WTC11 (cell line): ENCODE results near the gene ZDHHC14. TPM values are rescaled to one million over a fixed set of nuclear protein-coding genes. Genes with fewer than 3 reads are reported as not detected.

Experiments used
- ATAC-seq: fragments of 200-7000 bp; cut with Tn5 transposase; 2 replicates; pipeline ENCODE4 v1.10.0; 2021; ENCODE audit warnings: mild to moderate bottlenecking, moderate library complexity
- CTCF ChIA-PET: fragments of 300-600 bp; sonication (Branson Sonifier 250); formaldehyde crosslinking; loops from one replicate; lab custom pipeline; 2021; ENCODE audit warnings: antibody characterized with exemption; lab: Charles Lee
- POLR2A ChIA-PET: fragments of 350-600 bp; sonication (Branson Sonifier 250); formaldehyde crosslinking; loops from one replicate; lab custom pipeline; 2021; ENCODE audit warnings: antibody characterized with exemption; lab: Charles Lee
- DNase-seq: peaks from one replicate; pipeline ENCODE4 v3.0.0; 2021; ENCODE audit warnings: low spot score
- H3K27ac Mint-ChIP-seq: 2 replicates; pipeline ENCODE4 v1.8.0; 2021; ENCODE audit warnings: mixed read lengths
- H3K27me3 Mint-ChIP-seq: 2 replicates; pipeline ENCODE4 v1.8.0; 2021; ENCODE audit warnings: low read depth, mild to moderate bottlenecking, moderate library complexity, mixed read lengths
- H3K36me3 Mint-ChIP-seq: 2 replicates; pipeline ENCODE4 v1.8.0; 2021; ENCODE audit warnings: mixed read lengths
- H3K4me1 Mint-ChIP-seq: 2 replicates; pipeline ENCODE4 v1.8.0; 2022; ENCODE audit warnings: mixed read lengths
- H3K4me3 Mint-ChIP-seq: 2 replicates; pipeline ENCODE4 v1.8.0; 2021; ENCODE audit warnings: mild to moderate bottlenecking, moderate library complexity, mixed read lengths
- H3K9me3 Mint-ChIP-seq: 2 replicates; pipeline ENCODE4 v1.8.0; 2021; ENCODE audit warnings: mixed read lengths
- AFF4 ChIP-seq: sonication (generic); formaldehyde crosslinking; IDR thresholded peaks from 2 replicates; pipeline ENCODE4 v1.8.1; 2023; ENCODE audit warnings: mild to moderate bottlenecking, missing genetic modification reagents, borderline replicate concordance
- ATF1 ChIP-seq: sonication (generic); formaldehyde crosslinking; IDR thresholded peaks from 2 replicates; pipeline ENCODE4 v1.8.1; 2023; ENCODE audit warnings: mild to moderate bottlenecking, moderate library complexity, missing genetic modification reagents
- CREB1 ChIP-seq: sonication (generic); formaldehyde crosslinking; IDR thresholded peaks from 2 replicates; pipeline ENCODE4 v1.8.0; 2023; ENCODE audit warnings: mild to moderate bottlenecking, missing genetic modification reagents
- CREM ChIP-seq: sonication (generic); formaldehyde crosslinking; IDR thresholded peaks from 2 replicates; pipeline ENCODE4 v1.8.1; 2022; ENCODE audit warnings: mild to moderate bottlenecking, missing genetic modification reagents, moderate library complexity
- ETV6 ChIP-seq: sonication (generic); formaldehyde crosslinking; IDR thresholded peaks from 2 replicates; pipeline ENCODE4 v1.8.1; 2022; ENCODE audit warnings: mild to moderate bottlenecking, missing genetic modification reagents
- GABPB1 ChIP-seq: sonication (generic); formaldehyde crosslinking; IDR thresholded peaks from 2 replicates; pipeline ENCODE4 v1.8.1; 2023; ENCODE audit warnings: mild to moderate bottlenecking, missing genetic modification reagents
- GRHL2 ChIP-seq: fragments of 250-450 bp; sonication (Bioruptor Pico); IDR thresholded peaks from 2 replicates; pipeline ENCODE4 v1.8.0; 2022; ENCODE audit warnings: mild to moderate bottlenecking, moderate library complexity; ENCODE audit not compliant: insufficient replicate concordance, severe bottlenecking
- JUN ChIP-seq: sonication (generic); formaldehyde crosslinking; IDR thresholded peaks from 2 replicates; pipeline ENCODE4 v1.8.0; 2023; ENCODE audit warnings: mild to moderate bottlenecking, missing genetic modification reagents
- KAT7 ChIP-seq: sonication (generic); formaldehyde crosslinking; IDR thresholded peaks from 2 replicates; pipeline ENCODE4 v1.8.1; 2023; ENCODE audit warnings: missing genetic modification reagents, mild to moderate bottlenecking, borderline replicate concordance
- MXD4 ChIP-seq: fragments of 250-450 bp; sonication (Bioruptor Pico); IDR thresholded peaks from 2 replicates; pipeline ENCODE4 v1.8.0; 2021; ENCODE audit warnings: mild to moderate bottlenecking, moderate library complexity, borderline replicate concordance
- NR2C2 ChIP-seq: sonication (generic); formaldehyde crosslinking; IDR thresholded peaks from 2 replicates; pipeline ENCODE4 v1.8.0; 2022; ENCODE audit warnings: mild to moderate bottlenecking, missing genetic modification reagents
- RELA ChIP-seq: sonication (generic); formaldehyde crosslinking; IDR thresholded peaks from 2 replicates; pipeline ENCODE4 v1.8.1; 2022; ENCODE audit warnings: missing genetic modification reagents, mild to moderate bottlenecking, borderline replicate concordance
- RORB ChIP-seq: fragments of 250-450 bp; sonication (Bioruptor Pico); IDR thresholded peaks from 2 replicates; pipeline ENCODE4 v1.9.0; 2021; ENCODE audit warnings: mild to moderate bottlenecking
- TEAD4 ChIP-seq: sonication (generic); formaldehyde crosslinking; IDR thresholded peaks from 2 replicates; pipeline ENCODE4 v1.8.0; 2022; ENCODE audit warnings: mild to moderate bottlenecking, missing genetic modification reagents
- ZBTB21 ChIP-seq: sonication (generic); formaldehyde crosslinking; IDR thresholded peaks from 2 replicates; pipeline ENCODE4 v1.8.1; 2023; ENCODE audit warnings: mild to moderate bottlenecking, missing genetic modification reagents, borderline replicate concordance
- ZMAT4 ChIP-seq: fragments of 250-450 bp; sonication (Bioruptor Pico); IDR thresholded peaks from 2 replicates; pipeline ENCODE4 v1.9.0; 2021; ENCODE audit warnings: mild to moderate bottlenecking
- ZNF232 ChIP-seq: sonication (generic); formaldehyde crosslinking; IDR thresholded peaks from 2 replicates; pipeline ENCODE4 v1.8.0; 2022; ENCODE audit warnings: mild to moderate bottlenecking, missing genetic modification reagents
- ZNF416 ChIP-seq: fragments of 250-450 bp; sonication (Bioruptor Pico); IDR thresholded peaks from 2 replicates; pipeline ENCODE4 v1.9.0; 2021; ENCODE audit warnings: mild to moderate bottlenecking, inconsistent platforms
- total RNA-seq: library from RNA; stranded (reverse); gene quantifications from 3 replicates; pipeline ENCODE4 v1.2.3, GENCODE V29; 2021
- TF ChIP-seq, protein P1 (sequence below): fragments of 250-450 bp; sonication (Bioruptor Pico); IDR thresholded peaks from 2 replicates; pipeline ENCODE4 v2.1.2; 2022; ENCODE audit warnings: mild to moderate bottlenecking, moderate library complexity
- TF ChIP-seq, protein P2 (sequence below): sonication (generic); formaldehyde crosslinking; IDR thresholded peaks from 2 replicates; pipeline ENCODE4 v1.8.1; 2022; ENCODE audit warnings: mild to moderate bottlenecking, moderate library complexity, missing genetic modification reagents
- TF ChIP-seq, protein P3 (sequence below): sonication (generic); formaldehyde crosslinking; IDR thresholded peaks from 2 replicates; pipeline ENCODE4 v1.8.0; 2022; ENCODE audit warnings: mild to moderate bottlenecking, missing genetic modification reagents

Gene ZDHHC14
- total RNA-seq, 1 experiment from 2014 or later: 6.6 TPM

DNA sequence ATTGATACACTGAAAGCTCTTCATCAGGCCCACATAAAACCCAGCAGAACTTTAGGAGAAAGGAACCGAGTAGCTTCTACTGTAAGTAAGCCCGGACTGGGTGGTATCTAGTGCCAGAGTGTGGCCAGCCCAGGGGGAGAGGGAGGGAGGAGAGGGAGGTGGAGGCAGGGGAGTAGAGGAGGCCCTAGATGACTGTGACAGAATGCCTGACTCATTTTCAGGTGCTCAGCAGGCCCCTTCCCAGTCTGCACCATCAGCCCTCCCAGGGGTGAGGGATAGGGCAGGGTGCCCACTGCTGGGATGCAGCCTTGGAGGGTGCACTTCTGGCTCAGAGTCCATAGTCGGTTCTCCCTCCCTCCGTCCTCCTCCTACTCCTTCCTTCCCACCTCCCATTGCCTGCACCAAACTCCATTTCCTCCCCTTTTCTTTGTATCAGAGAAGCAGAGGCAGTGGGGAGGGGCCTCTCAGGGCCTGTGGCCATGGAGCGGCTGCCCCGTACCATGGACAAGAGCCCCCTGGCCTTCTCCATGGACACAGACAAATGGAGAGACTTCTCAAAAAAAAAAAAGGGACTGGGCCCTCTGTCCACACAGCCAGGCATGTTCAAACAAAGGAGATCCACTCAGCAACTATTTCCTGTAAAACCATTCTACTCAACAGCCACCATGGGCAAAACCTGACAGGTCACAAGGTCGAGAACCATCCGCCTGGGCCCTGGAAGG, 257.1 kb downstream of the ZDHHC14 start:
- no peak overlapping the region for H3K27ac Mint-ChIP-seq
- no peak for ATAC-seq

GRCh38 chr6:157638779-157639178, 257.8 kb downstream of the ZDHHC14 start:
- H3K9me3 Mint-ChIP-seq: no peaks in the 10 kb centered on the region
- H3K27me3 Mint-ChIP-seq: no peaks in the 10 kb centered on the region
- H3K36me3 Mint-ChIP-seq: no peaks in the 10 kb centered on the region
- CTCF ChIA-PET: no interaction called here
- DNase-seq: no peak
- no peak for ATAC-seq
- POLR2A ChIA-PET: interaction anchor here (1.0 kb wide), 1 partner anchor 269 kb away, joined by 3 read pairs; no protein-coding TSS in a partner anchor
- H3K27ac Mint-ChIP-seq: no peak overlapping the region
- H3K4me3 Mint-ChIP-seq: no peak overlapping the region
- peaks cover 7% of the 10 kb centered on the region for H3K4me1 Mint-ChIP-seq
- TF ChIP-seq KAT7: no peak
- no peak for TF ChIP-seq CREB1 (CRISPR knock-in tag)
- TF ChIP-seq JUN (CRISPR knock-in tag): no peak
- TF ChIP-seq TEAD4 (CRISPR knock-in tag): no peak
- TF ChIP-seq GRHL2 (CRISPR knock-in tag): no peak
- no peak for TF ChIP-seq CREM
- TF ChIP-seq ATF1 (CRISPR knock-in tag): no peak
- no peak for TF ChIP-seq ZMAT4 (CRISPR knock-in tag)
- TF ChIP-seq, protein P1, sequence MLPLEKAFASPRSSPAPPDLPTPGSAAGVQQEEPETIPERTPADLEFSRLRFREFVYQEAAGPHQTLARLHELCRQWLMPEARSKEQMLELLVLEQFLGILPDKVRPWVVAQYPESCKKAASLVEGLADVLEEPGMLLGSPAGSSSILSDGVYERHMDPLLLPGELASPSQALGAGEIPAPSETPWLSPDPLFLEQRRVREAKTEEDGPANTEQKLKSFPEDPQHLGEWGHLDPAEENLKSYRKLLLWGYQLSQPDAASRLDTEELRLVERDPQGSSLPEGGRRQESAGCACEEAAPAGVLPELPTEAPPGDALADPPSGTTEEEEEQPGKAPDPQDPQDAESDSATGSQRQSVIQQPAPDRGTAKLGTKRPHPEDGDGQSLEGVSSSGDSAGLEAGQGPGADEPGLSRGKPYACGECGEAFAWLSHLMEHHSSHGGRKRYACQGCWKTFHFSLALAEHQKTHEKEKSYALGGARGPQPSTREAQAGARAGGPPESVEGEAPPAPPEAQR (CRISPR knock-in tag): no peak
- TF ChIP-seq ETV6 (CRISPR knock-in tag): no peak
- TF ChIP-seq GABPB1 (CRISPR knock-in tag): no peak
- no peak for TF ChIP-seq NR2C2
- TF ChIP-seq ZNF232 (CRISPR knock-in tag): no peak
- TF ChIP-seq RELA (CRISPR knock-in tag): no peak
- no peak for TF ChIP-seq RORB (CRISPR knock-in tag)
- TF ChIP-seq, protein P2, sequence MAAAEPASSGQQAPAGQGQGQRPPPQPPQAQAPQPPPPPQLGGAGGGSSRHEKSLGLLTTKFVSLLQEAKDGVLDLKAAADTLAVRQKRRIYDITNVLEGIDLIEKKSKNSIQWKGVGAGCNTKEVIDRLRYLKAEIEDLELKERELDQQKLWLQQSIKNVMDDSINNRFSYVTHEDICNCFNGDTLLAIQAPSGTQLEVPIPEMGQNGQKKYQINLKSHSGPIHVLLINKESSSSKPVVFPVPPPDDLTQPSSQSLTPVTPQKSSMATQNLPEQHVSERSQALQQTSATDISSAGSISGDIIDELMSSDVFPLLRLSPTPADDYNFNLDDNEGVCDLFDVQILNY (CRISPR knock-in tag): no peak

More for the DNA sequence above, 257.1 kb downstream of the ZDHHC14 start:
- no peak overlapping the region for H3K4me3 Mint-ChIP-seq
- POLR2A ChIA-PET: no interaction called here
- H3K27me3 Mint-ChIP-seq: no peaks in the 10 kb centered on the region
- no peaks in the 10 kb centered on the region for H3K9me3 Mint-ChIP-seq
- no peak for DNase-seq
- TF ChIP-seq CREM: no peak
- TF ChIP-seq, protein P3, sequence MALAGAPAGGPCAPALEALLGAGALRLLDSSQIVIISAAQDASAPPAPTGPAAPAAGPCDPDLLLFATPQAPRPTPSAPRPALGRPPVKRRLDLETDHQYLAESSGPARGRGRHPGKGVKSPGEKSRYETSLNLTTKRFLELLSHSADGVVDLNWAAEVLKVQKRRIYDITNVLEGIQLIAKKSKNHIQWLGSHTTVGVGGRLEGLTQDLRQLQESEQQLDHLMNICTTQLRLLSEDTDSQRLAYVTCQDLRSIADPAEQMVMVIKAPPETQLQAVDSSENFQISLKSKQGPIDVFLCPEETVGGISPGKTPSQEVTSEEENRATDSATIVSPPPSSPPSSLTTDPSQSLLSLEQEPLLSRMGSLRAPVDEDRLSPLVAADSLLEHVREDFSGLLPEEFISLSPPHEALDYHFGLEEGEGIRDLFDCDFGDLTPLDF (CRISPR knock-in tag): no peak
- no peak for TF ChIP-seq AFF4 (CRISPR knock-in tag)
- no peak for TF ChIP-seq ZBTB21 (CRISPR knock-in tag)
- no peak for TF ChIP-seq MXD4 (CRISPR knock-in tag)
- no peak for TF ChIP-seq ZNF416 (CRISPR knock-in tag)
- TF ChIP-seq, all 79 proteins: peak for 0
- no peaks in the 10 kb centered on the region for H3K36me3 Mint-ChIP-seq
- peaks cover 7% of the 10 kb centered on the region for H3K4me1 Mint-ChIP-seq
- CTCF ChIA-PET: no interaction called here
